ENCODE results near the gene SKOR2. TPM values are rescaled to one million over a fixed set of nuclear protein-coding genes. Genes with fewer than 3 reads are reported as not detected.
A peak's percentile ranks its signal among the peaks of the same experiment; 100 is the strongest.

Gene SKOR2
- polyA plus RNA-seq, 5 donors, result 0.06 TPM; not detected in 4

- DNase-seq, result peak; percentile 13 to 36
Observed at GRCh38 chr18:47260120-47260923, 8.9 kb upstream of the SKOR2 start.

DNA sequence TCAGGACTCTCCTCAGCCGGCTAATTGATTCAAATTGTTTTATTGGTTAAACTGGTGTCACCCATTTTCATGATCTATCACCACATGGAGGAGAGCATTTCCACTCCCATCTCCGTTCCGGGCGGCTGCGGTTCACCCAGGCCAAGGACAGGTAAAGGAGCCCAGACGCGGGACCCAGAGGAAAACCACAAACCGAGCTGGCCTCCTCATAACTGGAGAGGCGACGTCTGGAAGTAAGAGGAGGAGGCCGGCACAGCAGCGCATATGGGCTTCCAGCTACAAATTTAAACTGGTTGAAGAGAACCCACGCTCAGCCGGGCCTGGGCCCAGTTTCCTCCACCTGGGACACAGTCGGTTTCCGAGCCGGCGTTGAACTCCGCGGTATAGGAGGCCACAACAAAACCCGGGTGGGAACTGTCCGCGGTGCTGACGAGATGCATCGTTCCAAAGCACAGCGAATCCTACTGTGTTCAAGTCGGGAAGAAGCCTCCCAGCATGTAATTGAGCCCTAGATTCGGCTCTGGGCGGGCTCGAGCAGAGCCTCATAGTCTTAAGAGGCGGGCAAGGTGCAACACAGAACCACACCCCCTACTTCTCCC, 3.0 kb upstream of the SKOR2 start:
- DNase-seq, result peak; percentile 31 to 50

- DNase-seq, result no peak
Observed at GRCh38 chr18:47253101-47253654, 1.7 kb upstream of the SKOR2 start.

DNA sequence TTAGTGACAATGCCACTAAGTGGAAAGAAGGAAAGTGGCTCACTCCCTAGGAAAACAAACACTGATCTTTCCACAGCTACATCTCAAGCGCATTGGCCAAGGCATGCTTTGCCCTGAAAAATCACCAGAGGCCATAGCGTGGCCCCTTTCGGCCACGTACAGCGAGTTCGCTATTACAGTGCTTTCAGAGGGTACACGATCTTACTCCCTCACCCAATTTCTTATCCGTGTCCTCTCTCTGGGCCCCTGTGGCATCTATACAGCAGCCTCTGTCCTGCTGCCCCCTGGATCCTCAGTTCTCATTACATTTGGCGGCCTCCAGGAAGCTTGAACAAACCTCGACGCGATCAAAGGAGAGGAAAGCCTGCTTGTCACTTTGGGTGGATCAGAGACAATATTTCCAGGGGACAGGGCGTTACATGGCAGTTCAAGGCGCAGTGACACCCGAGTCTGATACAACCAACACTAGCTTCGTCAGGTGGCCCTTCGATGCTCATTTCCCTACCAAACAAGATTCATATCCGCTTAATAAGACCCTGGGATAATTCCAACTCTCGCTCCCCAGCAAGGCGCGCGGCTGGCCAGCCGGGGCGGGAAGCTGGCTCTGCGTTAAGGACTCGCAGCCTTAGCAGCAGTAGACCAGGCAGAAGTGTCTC, 941 bp downstream of the SKOR2 start:
- no peak for DNase-seq

- no peak for DNase-seq
Observed at GRCh38 chr18:47249314-47249981, 2.0 kb downstream of the SKOR2 start.

DNA sequence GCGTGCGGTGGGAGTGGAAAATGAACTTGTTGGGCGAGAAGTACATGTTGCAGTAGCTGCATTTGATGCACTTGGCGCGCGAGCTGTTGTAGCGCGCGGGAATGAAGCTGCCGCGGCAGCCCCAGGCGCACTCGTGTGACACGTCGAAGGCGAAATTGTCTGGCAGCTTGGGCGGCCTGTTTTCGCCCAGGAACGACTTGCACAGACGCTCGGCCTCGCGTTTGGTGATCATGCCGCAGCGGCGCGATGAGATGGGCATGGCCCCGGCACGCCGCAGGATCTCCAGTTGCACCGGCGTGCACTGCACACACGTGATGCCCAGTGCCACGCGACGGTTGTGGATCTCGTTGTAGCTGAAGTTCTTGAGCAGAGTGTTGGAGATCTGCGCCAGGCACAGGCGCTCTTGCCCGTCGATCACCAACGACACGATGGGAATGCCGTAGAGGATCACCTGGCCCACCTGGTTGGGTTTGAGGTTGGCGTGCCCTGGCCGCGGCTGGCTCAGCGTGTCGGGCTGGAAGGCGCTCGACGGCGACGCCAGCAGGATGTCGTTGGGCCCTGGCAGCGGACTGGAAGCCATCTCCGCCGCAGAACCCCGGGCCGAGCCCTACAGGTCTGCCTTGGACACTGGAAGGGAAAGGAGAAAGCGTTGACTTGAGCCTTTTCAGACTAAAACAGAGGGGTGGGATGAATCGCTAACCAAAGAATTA, 2.7 kb downstream of the SKOR2 start:
- DNase-seq, result peak in 1 of 2 donors; percentile 8

DNA sequence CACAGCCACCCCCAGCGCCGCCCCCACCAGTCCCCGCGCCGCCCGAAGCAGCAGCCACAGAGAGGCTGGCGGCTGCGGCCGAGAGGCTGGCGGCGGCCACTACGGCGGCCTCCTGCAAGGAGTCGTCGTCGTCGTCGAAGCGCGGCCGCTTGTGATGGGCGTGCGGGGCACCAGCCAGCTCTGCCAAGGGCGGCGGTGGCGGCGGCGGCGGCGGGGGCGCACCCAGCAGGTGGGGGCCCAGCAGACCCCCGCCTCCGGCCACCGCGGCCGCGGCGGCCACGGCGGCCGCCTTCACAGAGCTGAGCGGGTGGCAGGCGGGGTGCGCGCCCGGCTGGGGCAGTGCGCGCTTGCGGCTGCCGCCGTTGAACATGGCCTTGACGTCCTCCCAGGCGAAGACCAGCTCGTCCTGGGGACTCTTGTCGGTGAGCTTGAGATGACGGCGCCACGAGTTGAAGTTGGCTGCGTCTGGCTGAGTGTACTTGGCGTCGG, 3.3 kb downstream of the SKOR2 start:
- no peak for DNase-seq

DNA sequence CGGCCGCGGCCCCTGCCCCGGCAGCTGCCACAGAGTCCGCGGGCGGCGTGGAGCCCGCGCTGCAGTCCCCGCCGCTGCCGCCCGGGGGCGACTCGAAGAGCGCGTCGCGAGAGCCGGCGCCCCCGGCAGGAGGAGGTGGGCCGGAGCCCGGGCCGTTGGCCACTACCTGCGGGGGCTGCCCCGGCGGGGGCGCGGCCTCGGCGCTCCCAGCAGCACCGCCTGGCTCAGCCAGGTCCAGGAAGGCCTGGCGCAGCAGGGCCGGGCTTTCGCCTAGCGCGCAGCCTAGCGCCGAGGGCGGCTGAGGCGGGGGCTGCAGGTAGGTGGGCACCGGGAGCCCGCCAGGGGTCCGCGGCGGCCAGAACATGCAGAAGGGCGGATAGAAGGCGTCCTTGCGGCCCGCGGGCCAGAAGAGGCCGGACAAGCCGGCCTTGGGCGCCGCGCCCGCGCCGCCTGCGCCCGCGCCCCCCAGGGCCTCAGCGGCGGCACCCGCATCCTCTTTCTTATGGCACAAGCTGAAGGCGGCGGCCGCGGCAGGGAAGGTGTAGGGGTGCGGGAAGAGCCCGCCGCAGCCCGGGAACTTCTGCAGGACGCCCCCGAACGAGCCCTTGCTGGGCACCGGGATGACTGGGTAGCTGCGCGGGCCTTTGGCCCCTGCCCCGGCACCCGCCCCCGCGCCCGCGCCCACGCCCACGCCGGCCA, 3.9 kb downstream of the SKOR2 start:
- no peak for DNase-seq

DNA sequence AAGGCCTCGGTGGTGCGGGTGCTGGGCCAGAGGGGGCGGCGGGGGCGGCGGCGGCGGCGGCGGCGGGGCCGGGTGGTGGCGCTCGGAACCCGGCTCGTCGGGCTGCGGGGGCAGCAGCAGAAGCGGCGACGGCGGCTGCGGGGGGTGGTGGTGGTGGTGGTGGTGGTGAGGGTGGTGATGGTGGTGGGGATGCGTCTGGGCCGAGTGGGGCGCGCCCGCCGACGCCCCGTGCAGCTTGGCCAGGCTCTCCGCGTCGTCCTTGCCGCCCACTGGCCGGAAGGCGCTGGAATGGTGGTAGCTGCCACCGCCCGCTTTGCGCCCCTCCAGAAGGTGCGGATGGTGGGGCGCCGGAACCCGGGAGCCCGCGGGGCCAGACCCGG, 4.4 kb downstream of the SKOR2 start:
- DNase-seq, result no peak

DNA sequence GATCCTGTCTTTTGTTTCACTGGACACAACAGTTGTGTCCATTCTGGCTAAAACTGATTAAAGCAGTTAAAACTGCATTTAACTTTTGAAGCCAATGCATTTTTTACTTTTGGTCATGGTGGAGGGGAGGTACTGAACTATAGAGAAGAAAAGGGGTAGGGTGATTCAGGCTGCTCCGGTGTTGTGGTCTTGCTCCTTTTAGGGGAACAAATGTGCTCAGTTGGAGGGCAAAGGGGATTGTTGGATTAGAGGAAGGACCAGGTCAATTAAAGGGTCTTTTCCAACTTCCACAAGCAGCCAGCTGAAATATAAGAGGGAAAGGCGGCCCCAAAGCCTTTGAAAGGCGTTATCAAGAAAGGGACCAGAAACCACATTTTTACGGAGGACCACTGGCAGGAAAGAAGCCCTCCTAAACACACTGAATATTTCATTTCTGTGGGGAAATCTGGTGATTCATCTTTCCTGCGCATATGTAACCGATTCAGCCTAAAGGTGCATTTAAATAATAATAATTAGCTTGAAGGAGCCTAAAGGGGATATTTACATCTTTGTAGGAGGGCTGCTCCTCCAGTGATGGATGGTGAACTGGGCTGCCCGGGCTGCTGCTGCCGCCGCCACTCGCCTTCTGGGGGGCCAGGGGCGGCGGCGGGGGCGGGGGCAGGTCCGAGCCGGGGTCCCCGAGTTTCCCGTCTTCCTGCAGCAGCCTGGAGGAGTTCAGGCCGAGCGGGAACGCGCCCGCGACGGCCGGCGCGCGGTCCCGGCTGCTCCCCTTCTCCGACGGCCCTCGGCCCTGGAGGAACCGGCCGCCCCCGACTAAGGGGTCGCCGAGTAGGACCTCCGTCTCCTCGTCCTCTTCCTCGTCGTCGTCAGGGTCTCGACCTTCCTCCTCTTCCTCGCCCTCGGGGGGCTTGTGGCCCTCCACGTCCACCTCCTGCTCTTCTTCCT, 5.2 kb downstream of the SKOR2 start:
- no peak for DNase-seq

GRCh38 chr18:47244086-47244485, 7.4 kb downstream of the SKOR2 start:
- DNase-seq, result no peak

DNA sequence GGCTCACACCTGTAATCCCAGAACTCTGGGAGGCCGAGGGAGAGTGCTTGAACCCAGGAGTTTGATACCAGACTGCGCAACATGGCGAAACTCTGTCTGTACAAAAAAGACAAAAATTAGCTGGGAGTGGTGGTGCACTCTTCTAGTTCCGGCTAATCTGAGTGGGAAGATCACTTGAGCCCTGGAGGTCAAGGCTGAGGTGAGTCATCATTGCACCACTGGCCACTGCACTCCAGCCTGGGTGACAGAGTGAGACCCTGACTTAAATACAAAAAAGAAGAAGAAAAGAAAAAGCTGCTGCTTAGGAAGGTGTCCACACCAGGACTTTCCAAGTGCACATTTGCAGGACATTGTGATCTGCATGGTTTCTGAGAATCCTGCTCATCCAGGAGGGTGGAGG, 16.4 kb downstream of the SKOR2 start:
- no peak for DNase-seq

GRCh38 chr18:47226660-47227059, 24.8 kb downstream of the SKOR2 start:
- DNase-seq, result no peak

DNA sequence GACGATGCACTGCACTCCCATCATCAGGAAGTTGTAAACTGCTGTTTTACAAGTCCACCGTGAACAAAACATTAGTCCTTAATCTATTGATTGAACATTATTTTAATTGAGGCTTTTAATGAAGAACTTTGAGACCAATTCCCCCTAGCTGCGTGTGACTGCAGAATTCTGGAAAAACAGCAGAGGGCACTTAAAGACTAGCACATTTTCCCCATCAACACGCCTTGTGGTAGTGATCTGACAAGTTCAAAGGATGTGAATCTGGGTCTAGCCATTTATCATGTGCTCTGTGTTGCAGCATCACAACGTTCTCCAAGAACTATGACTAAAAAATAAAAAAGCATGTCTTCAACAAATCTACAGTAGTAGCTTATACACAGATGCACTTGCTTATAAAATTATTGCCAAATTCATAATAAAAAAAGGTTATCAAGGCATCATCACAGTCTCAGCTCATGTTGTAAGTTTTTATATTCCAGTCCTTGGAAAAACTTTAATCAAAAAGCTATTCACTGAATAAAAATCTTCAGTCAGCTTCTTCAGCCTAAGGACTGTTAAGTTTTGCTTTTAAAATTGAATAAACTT, 35.8 kb downstream of the SKOR2 start:
- peak; percentile 10 to 25 for DNase-seq

- no peak for DNase-seq
Observed at GRCh38 chr18:47209171-47209570, 42.3 kb downstream of the SKOR2 start.

- DNase-seq, result no peak
Observed at GRCh38 chr18:47206945-47207637, 44.4 kb downstream of the SKOR2 start.

DNA sequence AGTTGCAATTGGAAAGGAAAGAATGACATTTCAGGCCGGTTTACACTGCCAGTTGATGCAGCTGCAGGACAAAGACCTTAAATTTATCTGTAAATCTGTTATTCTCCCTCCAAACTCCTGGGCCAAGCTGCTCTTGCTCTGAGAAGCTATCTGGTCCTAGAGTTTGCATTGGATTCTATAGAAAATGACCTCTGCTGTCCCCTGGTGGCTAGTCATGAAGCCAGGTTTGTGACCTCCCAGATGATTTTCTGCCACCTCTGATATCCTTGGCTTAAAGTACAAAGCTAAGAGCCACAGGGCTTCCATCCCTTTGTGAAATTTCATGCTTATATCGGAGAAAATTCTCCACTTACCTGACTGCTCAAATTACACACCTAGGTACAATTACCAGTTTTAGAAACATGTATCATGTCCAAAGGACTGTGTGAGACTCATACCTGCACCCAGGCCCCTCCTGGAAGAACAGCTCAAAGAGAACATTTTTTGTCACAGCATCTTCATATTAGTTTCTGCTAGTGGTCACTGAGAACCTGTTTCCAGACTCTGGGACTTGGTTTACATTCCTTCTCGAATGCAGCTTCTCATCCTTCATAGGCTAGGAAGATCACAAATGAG, 46.4 kb downstream of the SKOR2 start:
- DNase-seq, result peak in 1 of 2 donors; percentile 21
